ENCODE measurements around the gene AADAC. TPM values are rescaled to one million over a fixed set of nuclear protein-coding genes. Genes with fewer than 3 reads are reported as not detected.

The AADAC gene
- polyA plus RNA-seq, 1 donor (not counting 4 experiments of a cell fraction or from before 2014, with no cell fraction given) = 0.28 TPM

GRCh38 chr3:151877269-151877668 is 63.4 kb downstream of the AADAC start:
- TF ChIP-seq EZH2 (IDR thresholded peaks at IDR 0.05; ENCODE audit: low read length) = no peak
- TF ChIP-seq, protein P1, sequence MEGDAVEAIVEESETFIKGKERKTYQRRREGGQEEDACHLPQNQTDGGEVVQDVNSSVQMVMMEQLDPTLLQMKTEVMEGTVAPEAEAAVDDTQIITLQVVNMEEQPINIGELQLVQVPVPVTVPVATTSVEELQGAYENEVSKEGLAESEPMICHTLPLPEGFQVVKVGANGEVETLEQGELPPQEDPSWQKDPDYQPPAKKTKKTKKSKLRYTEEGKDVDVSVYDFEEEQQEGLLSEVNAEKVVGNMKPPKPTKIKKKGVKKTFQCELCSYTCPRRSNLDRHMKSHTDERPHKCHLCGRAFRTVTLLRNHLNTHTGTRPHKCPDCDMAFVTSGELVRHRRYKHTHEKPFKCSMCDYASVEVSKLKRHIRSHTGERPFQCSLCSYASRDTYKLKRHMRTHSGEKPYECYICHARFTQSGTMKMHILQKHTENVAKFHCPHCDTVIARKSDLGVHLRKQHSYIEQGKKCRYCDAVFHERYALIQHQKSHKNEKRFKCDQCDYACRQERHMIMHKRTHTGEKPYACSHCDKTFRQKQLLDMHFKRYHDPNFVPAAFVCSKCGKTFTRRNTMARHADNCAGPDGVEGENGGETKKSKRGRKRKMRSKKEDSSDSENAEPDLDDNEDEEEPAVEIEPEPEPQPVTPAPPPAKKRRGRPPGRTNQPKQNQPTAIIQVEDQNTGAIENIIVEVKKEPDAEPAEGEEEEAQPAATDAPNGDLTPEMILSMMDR (optimal IDR thresholded peaks at IDR 0.05 in 1 of 3, IDR thresholded peaks at IDR 0.05 in 1 of 3, conservative IDR thresholded peaks at IDR 0.05 in 1 of 3; ENCODE audit: extremely low read depth in 1 of 3, insufficient read depth in 2 of 3, low read length in 3 of 3) = no peak
- Histone ChIP-seq H3K4me1 (ENCODE audit: control insufficient read depth, extremely low read depth, insufficient read depth, low read length) (no peaks in the 10 kb centered on the region), H3K79me2 (ENCODE audit: control insufficient read depth, insufficient read depth, low read length) (no peaks in the 10 kb centered on the region), H3K9me1 (ENCODE audit: control insufficient read depth, extremely low read depth, insufficient read depth, low read length) (no peaks in the 10 kb centered on the region), H3K9me3 (ENCODE audit: control insufficient read depth, low read depth, low read length) (no peaks in the 10 kb centered on the region), H3K27me3 (ENCODE audit: control insufficient read depth, extremely low read depth, insufficient read depth, low read length) (no peaks in the 10 kb centered on the region), H3K27ac (ENCODE audit: control insufficient read depth, insufficient read depth, low read length) (no peak overlapping the region), H3K4me3 (ENCODE audit: control insufficient read depth in 2 of 3, extremely low read depth in 1 of 3, insufficient read depth in 2 of 3, low read depth in 1 of 3, low read length in 3 of 3) (no peak overlapping the region), H3K36me3 (ENCODE audit: control insufficient read depth in 2 of 2, extremely low read depth in 1 of 2, insufficient read depth in 2 of 2, low read length in 2 of 2) (no peaks in the 10 kb centered on the region), H3K9ac (ENCODE audit: control insufficient read depth, extremely low read depth, insufficient read depth, low read length) (no peak overlapping the region), H4K20me1 (ENCODE audit: control insufficient read depth, extremely low read depth, insufficient read depth, low read length) (no peaks in the 10 kb centered on the region), H3K4me2 (ENCODE audit: control insufficient read depth, extremely low read depth, insufficient read depth, low read depth, low read length) (no peak overlapping the region), H2AFZ (ENCODE audit: control insufficient read depth, low read length) (no peak overlapping the region)
- FAIRE-seq (no peak), DNase-seq (ENCODE audit: low read depth, low spot score) (no peak)
- dilution Hi-C loops (cut with MboI; ENCODE audit: extremely low pct_ligation_motif_present, low sequenced_read_pairs) = no loop called here

Other genes with a start within 250 kb of the AADAC start
- 0.30 to 0.38 TPM in 2 of 3 replicates, not detected in the other for gene AADACL2, start 80.2 kb upstream of the AADAC start, polyA plus RNA-seq
- not detected in 3 replicates for gene SUCNR1, start 59.5 kb downstream of the AADAC start, polyA plus RNA-seq

All from keratinocyte (primary cell).